CD14-positive monocyte (primary cell): ENCODE measurements around the gene KRT38. TPM values are rescaled to one million over a fixed set of nuclear protein-coding genes. Genes with fewer than 3 reads are reported as not detected.

ENCODE experiments used
- DNase-seq, 3 donors: peaks; one replicate each; pipeline ENCODE4 v3.0.0-alpha.2; 2011 to 2022
- H2AFZ ChIP-seq: 2 replicates; pipeline ENCODE4 v1.6.0; 2012; ENCODE audit warnings: mild to moderate bottlenecking, low read depth, low read length, inconsistent platforms; ENCODE audit not compliant: insufficient read depth, poor library complexity, severe bottlenecking
- H3K27ac ChIP-seq, 2 donors: 1 replicate in 1 of 2; 2 replicates in 1 of 2; pipeline ENCODE4 v1.5.1; 2012 to 2013; ENCODE audit warnings: low read length in 2 of 2, control low read depth in 1 of 2, inconsistent platforms in 1 of 2, low read depth in 1 of 2, mild to moderate bottlenecking in 1 of 2
- H3K27me3 ChIP-seq, 2 donors: one replicate each; pipeline versions ENCODE4 v1.6.0 to v1.6.1; 2011 to 2013; ENCODE audit warnings: low read length in 2 of 2; ENCODE audit not compliant: control insufficient read depth in 2 of 2, insufficient read depth in 2 of 2
- H3K36me3 ChIP-seq, 2 donors: replicated peaks in 1 of 2; 1 replicate in 1 of 2; 2 replicates in 1 of 2; pipeline versions ENCODE4 v1.5.1 to v1.6.1; 2012 to 2013; ENCODE audit warnings: low read length in 2 of 2, control low read depth in 1 of 2, inconsistent platforms in 1 of 2, mild to moderate bottlenecking in 1 of 2; ENCODE audit not compliant: insufficient read depth in 2 of 2, control insufficient read depth in 1 of 2
- H3K4me1 ChIP-seq, 2 donors: 1 replicate in 1 of 2; 2 replicates in 1 of 2; pipeline versions ENCODE4 v1.5.1 to v1.6.1; 2012 to 2013; ENCODE audit warnings: low read length in 2 of 2, control low read depth in 1 of 2, inconsistent platforms in 1 of 2, mild to moderate bottlenecking in 1 of 2, moderate library complexity in 1 of 2; ENCODE audit not compliant: insufficient read depth in 2 of 2, control insufficient read depth in 1 of 2
- H3K4me2 ChIP-seq: replicated peaks from 2 replicates; pipeline ENCODE3; 2012; ENCODE audit warnings: low read length, moderate library complexity, mild to moderate bottlenecking; ENCODE audit not compliant: poor library complexity, severe bottlenecking; ENCODE audit errors: extremely low read depth
- H3K4me3 ChIP-seq, 3 experiments: fragments of 200-600 bp in 1 of 3; sonication (generic) in 1 of 3; replicated peaks in 1 of 3; 1 replicate in 2 of 3; 2 replicates in 1 of 3; pipeline ENCODE4 v1.5.1; 2011 to 2013; ENCODE audit warnings: low read length in 3 of 3, mild to moderate bottlenecking in 3 of 3, control low read depth in 2 of 3, low read depth in 2 of 3, inconsistent platforms in 1 of 3, moderate library complexity in 1 of 3
- H3K79me2 ChIP-seq: 2 replicates; pipeline ENCODE4 v1.6.0; 2012; ENCODE audit warnings: mild to moderate bottlenecking, control low read depth, inconsistent platforms, low read length, moderate library complexity; ENCODE audit not compliant: insufficient read depth
- H3K9ac ChIP-seq: 2 replicates; pipeline ENCODE4 v1.6.0; 2017; ENCODE audit warnings: low read length, mild to moderate bottlenecking; ENCODE audit not compliant: insufficient read depth, poor library complexity, severe bottlenecking
- H3K9me3 ChIP-seq, 2 donors: replicated peaks in 1 of 2; 1 replicate in 1 of 2; 2 replicates in 1 of 2; pipeline versions ENCODE4 v1.5.1 to v1.6.1; 2012 to 2013; ENCODE audit warnings: low read length in 2 of 2, control low read depth in 1 of 2; ENCODE audit not compliant: control insufficient read depth in 1 of 2, insufficient read depth in 1 of 2
- H4K20me1 ChIP-seq: 2 replicates; pipeline ENCODE4 v1.6.0; 2012; ENCODE audit warnings: mild to moderate bottlenecking, low read length, control low read depth, moderate library complexity; ENCODE audit not compliant: insufficient read depth
- H3K27ac Mint-ChIP-seq, 7 donors: one replicate each; pipeline ENCODE4 v1.8.0; 2020; ENCODE audit warnings: mild to moderate bottlenecking in 7 of 7, mixed read lengths in 7 of 7, moderate library complexity in 6 of 7, inconsistent platforms in 2 of 7
- H3K27me3 Mint-ChIP-seq, 3 donors: one replicate each; pipeline ENCODE4 v1.8.0; 2021 to 2022; ENCODE audit warnings: low read depth in 3 of 3, mild to moderate bottlenecking in 3 of 3, mixed read lengths in 3 of 3, moderate library complexity in 3 of 3, inconsistent platforms in 1 of 3
- H3K36me3 Mint-ChIP-seq, 2 donors: one replicate each; pipeline ENCODE4 v1.8.0; 2020; ENCODE audit warnings: mixed read lengths in 2 of 2, inconsistent platforms in 1 of 2, mild to moderate bottlenecking in 1 of 2
- H3K4me1 Mint-ChIP-seq: one replicate; pipeline ENCODE4 v1.8.0; 2020; ENCODE audit warnings: mild to moderate bottlenecking, mixed read lengths
- H3K4me3 Mint-ChIP-seq, 2 donors: one replicate each; pipeline ENCODE4 v1.8.0; 2020; ENCODE audit warnings: mild to moderate bottlenecking in 2 of 2, mixed read lengths in 2 of 2, moderate library complexity in 1 of 2
- H3K9me3 Mint-ChIP-seq, 7 donors: one replicate each; pipeline ENCODE4 v1.8.0; 2020 to 2022; ENCODE audit warnings: mixed read lengths in 7 of 7, mild to moderate bottlenecking in 6 of 7, moderate library complexity in 6 of 7, inconsistent platforms in 2 of 7
- WGBS: methylation state at CpG from one replicate; pipeline ENCODE4 v1.1.5; 2013; ENCODE audit warnings: missing lambda C conversion rate; ENCODE audit not compliant: insufficient coverage; 5-methylcytosine and 5-hydroxymethylcytosine counted together
- intact Hi-C, 2 donors: fragments of 100-400 bp; cut with micrococcal nuclease; formaldehyde crosslinking; loops; one replicate each; pipeline versions ENCODE4 v1.15.0 to v1.15.1; 2023
- polyA plus RNA-seq, 3 donors: library from polyadenylated mRNA; depleted of rRNA in 1 of 3; unstranded in 2 of 3; stranded (reverse) in 1 of 3; fragments of 300-500 nt in 2 of 3; fragments of >200 nt in 1 of 3; fragmentation: Illumina TruSeq in 2 of 3; gene quantifications; 1 replicate in 2 of 3; 2 replicates in 1 of 3; pipeline ENCODE4 v1.2.3, GENCODE V29; 2012 to 2021
- TF ChIP-seq, protein P1 (sequence below): fragments of 200-600 bp; IDR thresholded peaks from one replicate; pipeline ENCODE4 v1.8.0; 2022; ENCODE audit warnings: antibody characterized with exemption, mild to moderate bottlenecking

Gene KRT38
- polyA plus RNA-seq, 3 donors = not detected

DNA sequence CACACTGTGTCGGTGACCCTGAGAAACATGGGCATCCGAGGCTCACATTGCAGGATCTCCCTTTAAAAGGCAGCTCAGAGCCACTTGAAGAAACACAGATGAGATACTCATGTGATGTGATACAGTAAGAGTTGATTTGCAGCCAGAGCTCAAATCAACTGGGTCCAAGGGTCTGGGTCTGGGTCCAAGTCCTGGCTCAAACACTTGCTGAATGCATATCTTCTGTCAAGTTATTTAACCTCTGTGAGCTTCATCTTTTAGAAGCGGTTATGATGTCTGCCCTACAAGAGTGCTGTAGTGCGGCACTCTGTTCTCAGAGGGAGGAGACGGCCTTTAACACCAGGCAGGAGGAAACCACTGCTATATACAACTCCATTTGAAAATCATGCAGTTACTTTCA is 6.4 kb downstream of the KRT38 start:
- Mint-ChIP-seq H3K9me3 (no peaks in the 10 kb centered on the region), H3K27me3 (peaks cover 5 to 14% (median 12%) of the 10 kb centered on the region in 3 donors)
- H3K9ac ChIP-seq = no peak overlapping the region

GRCh38 chr17:41434005-41434404 is 6.8 kb downstream of the KRT38 start:
- no peak overlapping the region for H3K9ac ChIP-seq
- H3K27me3 ChIP-seq = no peaks in the 10 kb centered on the region
- DNase-seq = no peak
- Mint-ChIP-seq H3K27me3 (peaks cover 5 to 14% (median 9%) of the 10 kb centered on the region in 3 donors), H3K4me3 (no peak overlapping the region), H3K9me3 (no peaks in the 10 kb centered on the region), H3K4me1 (peaks cover 5% of the 10 kb centered on the region), H3K27ac (no peak overlapping the region), H3K36me3 (no peaks in the 10 kb centered on the region)
- no peak overlapping the region for H2AFZ ChIP-seq
- intact Hi-C loops = no loop called here
- WGBS = 92% methylated on average over 2 of the region's 4 CpGs
- no peaks in the 10 kb centered on the region for H3K79me2 ChIP-seq
- H3K36me3 ChIP-seq = no peaks in the 10 kb centered on the region
- H3K4me1 ChIP-seq = no peaks in the 10 kb centered on the region
- no peak overlapping the region for H3K4me2 ChIP-seq
- TF ChIP-seq, protein P1, sequence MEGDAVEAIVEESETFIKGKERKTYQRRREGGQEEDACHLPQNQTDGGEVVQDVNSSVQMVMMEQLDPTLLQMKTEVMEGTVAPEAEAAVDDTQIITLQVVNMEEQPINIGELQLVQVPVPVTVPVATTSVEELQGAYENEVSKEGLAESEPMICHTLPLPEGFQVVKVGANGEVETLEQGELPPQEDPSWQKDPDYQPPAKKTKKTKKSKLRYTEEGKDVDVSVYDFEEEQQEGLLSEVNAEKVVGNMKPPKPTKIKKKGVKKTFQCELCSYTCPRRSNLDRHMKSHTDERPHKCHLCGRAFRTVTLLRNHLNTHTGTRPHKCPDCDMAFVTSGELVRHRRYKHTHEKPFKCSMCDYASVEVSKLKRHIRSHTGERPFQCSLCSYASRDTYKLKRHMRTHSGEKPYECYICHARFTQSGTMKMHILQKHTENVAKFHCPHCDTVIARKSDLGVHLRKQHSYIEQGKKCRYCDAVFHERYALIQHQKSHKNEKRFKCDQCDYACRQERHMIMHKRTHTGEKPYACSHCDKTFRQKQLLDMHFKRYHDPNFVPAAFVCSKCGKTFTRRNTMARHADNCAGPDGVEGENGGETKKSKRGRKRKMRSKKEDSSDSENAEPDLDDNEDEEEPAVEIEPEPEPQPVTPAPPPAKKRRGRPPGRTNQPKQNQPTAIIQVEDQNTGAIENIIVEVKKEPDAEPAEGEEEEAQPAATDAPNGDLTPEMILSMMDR = no peak
- no peak overlapping the region for H3K27ac ChIP-seq
- no peaks in the 10 kb centered on the region for H3K9me3 ChIP-seq
- H3K4me3 ChIP-seq = no peak overlapping the region
- H4K20me1 ChIP-seq = no peaks in the 10 kb centered on the region

More for the DNA sequence above, 6.4 kb downstream of the KRT38 start:
- no peaks in the 10 kb centered on the region for H3K36me3 Mint-ChIP-seq
- intact Hi-C loops = no loop called here
- no peak overlapping the region for H3K27ac ChIP-seq
- no peaks in the 10 kb centered on the region for H3K27me3 ChIP-seq
- TF ChIP-seq, protein P1 = no peak
- no peaks in the 10 kb centered on the region for H3K4me1 ChIP-seq
- no peak overlapping the region for H3K4me2 ChIP-seq
- WGBS = 67% methylated on average over 1 of the region's 5 CpGs
- H3K27ac Mint-ChIP-seq = no peak overlapping the region
- H3K4me3 ChIP-seq = no peak overlapping the region
- H3K9me3 ChIP-seq = no peaks in the 10 kb centered on the region
- H3K4me3 Mint-ChIP-seq = no peak overlapping the region
- H3K36me3 ChIP-seq = no peaks in the 10 kb centered on the region
- no peaks in the 10 kb centered on the region for H4K20me1 ChIP-seq
- no peaks in the 10 kb centered on the region for H3K79me2 ChIP-seq
- H3K4me1 Mint-ChIP-seq = peaks cover 5% of the 10 kb centered on the region
- no peak overlapping the region for H2AFZ ChIP-seq
- no peak for DNase-seq
